Cardiac muscle cell (in vitro differentiated cells and primary cell): Measurements from ENCODE around the gene CRADD. TPM values are rescaled to one million over a fixed set of nuclear protein-coding genes. Genes with fewer than 3 reads are reported as not detected.
A peak's percentile ranks its signal among the peaks of the same experiment; 100 is the strongest.

Experiments used
- DNase-seq, 2 donors: peaks; one replicate each; pipeline versions ENCODE4 v3.0.0 to v3.0.0-alpha.2; 2010 to 2017; ENCODE audit warnings: low read depth in 1 of 2, low spot score in 1 of 2
- H3K27ac ChIP-seq: fragments of 200-600 bp; sonication (generic); 2 replicates; pipeline ENCODE4 v1.5.1; 2016
- H3K27me3 ChIP-seq: fragments of 200-600 bp; sonication (generic); 2 replicates; pipeline ENCODE4 v1.6.0; 2016; ENCODE audit warnings: control low read depth
- H3K36me3 ChIP-seq: fragments of 200-600 bp; sonication (generic); 2 replicates; pipeline ENCODE4 v1.5.1; 2016; ENCODE audit warnings: control low read depth
- H3K4me1 ChIP-seq: fragments of 200-600 bp; sonication (generic); 2 replicates; pipeline ENCODE4 v1.8.1; 2017; ENCODE audit warnings: low read depth, mild to moderate bottlenecking, mixed run types
- H3K4me3 ChIP-seq: fragments of 200-600 bp; sonication (generic); 2 replicates; pipeline ENCODE4 v1.5.1; 2016; ENCODE audit warnings: mild to moderate bottlenecking
- H3K9me3 ChIP-seq: fragments of 200-600 bp; sonication (generic); 2 replicates; pipeline ENCODE4 v1.5.1; 2017; ENCODE audit warnings: low read depth, mild to moderate bottlenecking, control low read depth
- polyA plus RNA-seq: library from polyadenylated mRNA; unstranded; fragments of >200 nt; fragmentation: Nextera tagmentation; extraction: Ambion mirVana; gene quantifications from 2 replicates; pipeline ENCODE4 v1.2.1, GENCODE V29; 2016
- total RNA-seq: library from RNA; depleted of rRNA; stranded (reverse); fragments of >200 nt; gene quantifications from 2 replicates; pipeline ENCODE4 v1.2.3, GENCODE V29; 2016
- TF ChIP-seq, protein P1 (sequence below): IDR thresholded peaks from 2 replicates; pipeline ENCODE4 v1.5.1; 2012; ENCODE audit warnings: low read depth, mild to moderate bottlenecking, low read length

Gene CRADD
- total and polyA plus RNA-seq, 2 experiments from 2014 or later = 13.8 to 37.9 TPM

DNA sequence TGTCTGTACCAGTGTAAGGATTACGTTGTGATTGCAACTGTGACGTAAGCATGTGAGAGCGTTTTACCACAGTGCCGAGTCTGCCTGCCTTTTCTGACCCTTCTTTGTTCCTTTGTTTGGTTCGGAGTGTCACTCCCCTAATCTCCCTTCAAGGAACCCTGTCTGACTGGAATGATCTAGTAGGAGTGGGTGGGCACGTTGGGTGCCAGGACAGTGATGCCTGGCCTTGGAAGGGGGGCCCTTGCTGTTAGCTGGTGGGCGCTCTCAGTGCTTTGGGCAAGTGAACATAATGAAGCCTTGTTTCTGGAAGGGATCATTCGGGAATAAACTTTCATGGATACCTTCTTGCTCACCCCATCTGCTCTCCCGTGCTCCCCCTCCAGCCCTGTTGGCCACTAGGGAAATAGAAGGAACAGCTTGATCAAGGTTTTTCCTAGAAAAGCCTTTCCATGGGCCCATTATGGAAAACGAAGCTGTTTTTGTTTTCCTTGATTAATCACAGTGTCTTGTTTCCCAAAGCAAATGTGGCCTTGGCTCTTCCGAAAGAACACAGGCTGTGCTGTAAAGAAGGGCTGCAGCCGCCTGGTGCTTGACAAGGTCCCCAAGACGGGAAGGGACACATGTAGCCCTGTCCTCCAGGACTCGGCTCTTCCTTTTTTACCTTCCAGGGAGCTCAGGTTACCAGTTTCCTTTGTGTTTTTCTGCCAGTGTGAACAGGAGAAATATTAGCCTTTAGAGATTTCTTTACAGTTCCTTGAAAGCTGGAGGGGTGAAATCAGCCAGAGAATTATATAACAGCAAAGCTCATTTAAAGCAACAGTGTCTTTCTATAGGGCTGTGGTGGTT is 215.5 kb downstream of the CRADD start:
- no peak overlapping the region for H3K27ac ChIP-seq
- peaks cover 33% of the 10 kb centered on the region for H3K4me1 ChIP-seq
- DNase-seq = peak in 1 of 2 donors; percentile 17
- TF ChIP-seq, protein P1, sequence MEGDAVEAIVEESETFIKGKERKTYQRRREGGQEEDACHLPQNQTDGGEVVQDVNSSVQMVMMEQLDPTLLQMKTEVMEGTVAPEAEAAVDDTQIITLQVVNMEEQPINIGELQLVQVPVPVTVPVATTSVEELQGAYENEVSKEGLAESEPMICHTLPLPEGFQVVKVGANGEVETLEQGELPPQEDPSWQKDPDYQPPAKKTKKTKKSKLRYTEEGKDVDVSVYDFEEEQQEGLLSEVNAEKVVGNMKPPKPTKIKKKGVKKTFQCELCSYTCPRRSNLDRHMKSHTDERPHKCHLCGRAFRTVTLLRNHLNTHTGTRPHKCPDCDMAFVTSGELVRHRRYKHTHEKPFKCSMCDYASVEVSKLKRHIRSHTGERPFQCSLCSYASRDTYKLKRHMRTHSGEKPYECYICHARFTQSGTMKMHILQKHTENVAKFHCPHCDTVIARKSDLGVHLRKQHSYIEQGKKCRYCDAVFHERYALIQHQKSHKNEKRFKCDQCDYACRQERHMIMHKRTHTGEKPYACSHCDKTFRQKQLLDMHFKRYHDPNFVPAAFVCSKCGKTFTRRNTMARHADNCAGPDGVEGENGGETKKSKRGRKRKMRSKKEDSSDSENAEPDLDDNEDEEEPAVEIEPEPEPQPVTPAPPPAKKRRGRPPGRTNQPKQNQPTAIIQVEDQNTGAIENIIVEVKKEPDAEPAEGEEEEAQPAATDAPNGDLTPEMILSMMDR = no peak
- no peaks in the 10 kb centered on the region for H3K27me3 ChIP-seq
- no peaks in the 10 kb centered on the region for H3K9me3 ChIP-seq
- H3K4me3 ChIP-seq = no peak overlapping the region
- no peaks in the 10 kb centered on the region for H3K36me3 ChIP-seq

DNA sequence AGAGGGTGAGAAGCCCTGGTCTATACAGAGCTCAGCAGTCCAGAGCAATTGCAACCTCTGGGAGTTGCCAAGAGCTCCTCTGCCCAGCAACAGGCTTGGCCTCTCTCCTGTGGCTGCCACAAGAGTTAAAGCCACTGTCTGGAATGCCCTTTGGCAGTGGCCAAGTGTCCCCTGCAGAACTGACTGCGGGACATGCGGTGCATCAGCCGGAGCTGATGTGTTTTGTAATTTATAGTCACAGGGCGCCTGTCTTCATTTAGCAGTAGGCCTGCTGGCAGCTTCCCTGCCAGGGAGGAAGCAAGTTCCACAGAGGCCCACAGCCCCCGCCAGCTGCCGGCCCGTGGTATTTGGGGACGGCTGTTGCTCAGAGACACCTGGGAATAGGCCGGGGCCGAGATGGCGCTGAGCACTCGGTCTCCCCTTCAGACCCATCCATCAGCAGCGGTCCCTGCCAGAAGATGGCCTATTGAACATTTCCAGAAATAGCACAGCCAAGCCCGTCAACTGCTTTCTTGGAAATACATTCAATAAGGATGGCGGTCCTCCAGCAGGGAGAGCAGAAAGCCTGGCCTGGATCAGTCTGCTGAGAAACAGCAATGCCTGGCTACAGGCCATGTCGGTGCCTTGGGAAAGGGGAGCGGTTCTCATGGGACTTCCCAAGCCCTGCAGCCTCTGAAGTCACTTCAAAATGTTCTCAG is 217.4 kb downstream of the CRADD start:
- H3K4me3 ChIP-seq = no peak overlapping the region
- TF ChIP-seq, protein P1 = no peak
- DNase-seq = peak; percentile 69 to 86
- H3K9me3 ChIP-seq = no peaks in the 10 kb centered on the region
- no peaks in the 10 kb centered on the region for H3K36me3 ChIP-seq
- no peaks in the 10 kb centered on the region for H3K27me3 ChIP-seq
- peaks cover 33% of the 10 kb centered on the region for H3K4me1 ChIP-seq
- peak overlapping the region; percentile 84 for H3K27ac ChIP-seq

DNA sequence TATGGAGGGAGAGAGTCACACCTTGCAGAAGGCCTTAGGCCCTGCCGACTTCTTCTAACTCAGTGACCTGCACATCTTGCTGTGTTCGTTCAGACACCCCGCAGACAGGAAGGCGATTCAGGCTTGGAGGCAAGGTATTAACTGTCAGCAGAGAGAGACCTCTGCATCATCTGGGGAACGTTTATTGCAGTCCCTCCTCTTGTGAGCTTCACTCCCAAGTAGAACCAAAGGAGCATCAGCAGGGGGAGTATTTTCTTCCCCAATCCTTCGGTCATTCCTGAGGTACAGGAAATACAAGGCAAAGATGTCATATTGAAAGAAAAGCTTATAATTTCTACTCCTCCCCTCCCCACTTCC is 217.9 kb downstream of the CRADD start:
- Histone ChIP-seq H3K27ac (peak overlapping the region; percentile 84), H3K36me3 (no peaks in the 10 kb centered on the region), H3K27me3 (no peaks in the 10 kb centered on the region), H3K4me1 (peaks cover 33% of the 10 kb centered on the region), H3K9me3 (no peaks in the 10 kb centered on the region), H3K4me3 (no peak overlapping the region)
- TF ChIP-seq, protein P1 = peak; percentile 31
- DNase-seq = peak in 1 of 2 donors; percentile 69

DNA sequence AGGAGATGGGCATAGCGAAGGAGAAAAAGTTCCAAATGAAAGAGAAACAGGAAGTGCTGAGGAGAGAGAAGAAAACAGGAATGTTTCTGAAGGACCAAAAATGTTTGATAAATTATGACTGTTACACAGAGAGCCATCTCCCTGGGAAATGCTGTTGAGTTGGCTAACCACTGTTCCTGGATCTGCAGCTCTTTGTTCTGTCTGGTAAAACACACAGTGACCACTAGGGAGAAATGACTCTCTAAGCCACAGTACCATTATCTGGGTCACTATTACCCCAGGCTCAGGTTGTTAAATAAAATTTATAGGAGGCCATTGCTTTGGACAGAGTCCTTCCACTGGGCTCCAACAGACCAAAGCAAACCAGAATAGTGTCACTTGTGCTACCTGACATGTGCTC is 219.3 kb downstream of the CRADD start:
- Histone ChIP-seq H3K9me3 (no peaks in the 10 kb centered on the region), H3K4me1 (peaks cover 33% of the 10 kb centered on the region), H3K36me3 (no peaks in the 10 kb centered on the region), H3K27me3 (no peaks in the 10 kb centered on the region), H3K27ac (no peak overlapping the region), H3K4me3 (no peak overlapping the region)
- TF ChIP-seq, protein P1 = peak; percentile 19
- DNase-seq = peak in 1 of 2 donors; percentile 41

DNA sequence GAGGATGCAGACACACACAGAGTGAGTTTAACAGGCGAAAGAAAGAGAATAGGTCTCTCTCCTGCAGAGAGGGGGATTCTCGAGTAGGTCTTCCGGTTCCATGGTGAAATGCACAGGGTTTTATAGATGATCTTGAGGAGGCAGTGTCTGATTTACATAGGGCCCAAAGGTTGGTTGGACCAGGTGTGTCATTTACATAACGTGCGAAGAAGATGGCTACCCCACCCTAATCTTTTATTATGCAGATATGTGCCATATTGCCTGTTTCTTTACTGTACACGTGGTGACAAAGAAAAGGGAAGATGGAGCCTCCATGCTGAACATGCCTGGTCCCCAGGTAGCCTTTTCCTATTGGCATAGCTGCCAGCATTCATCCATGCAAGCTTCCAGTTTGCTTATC is 219.8 kb downstream of the CRADD start:
- Histone ChIP-seq H3K4me3 (no peak overlapping the region), H3K27ac (no peak overlapping the region), H3K27me3 (no peaks in the 10 kb centered on the region), H3K4me1 (peaks cover 33% of the 10 kb centered on the region), H3K36me3 (no peaks in the 10 kb centered on the region), H3K9me3 (no peaks in the 10 kb centered on the region)
- TF ChIP-seq, protein P1 = no peak
- DNase-seq = no peak
